ENCODE measurements around the gene LAMA3.

DNA sequence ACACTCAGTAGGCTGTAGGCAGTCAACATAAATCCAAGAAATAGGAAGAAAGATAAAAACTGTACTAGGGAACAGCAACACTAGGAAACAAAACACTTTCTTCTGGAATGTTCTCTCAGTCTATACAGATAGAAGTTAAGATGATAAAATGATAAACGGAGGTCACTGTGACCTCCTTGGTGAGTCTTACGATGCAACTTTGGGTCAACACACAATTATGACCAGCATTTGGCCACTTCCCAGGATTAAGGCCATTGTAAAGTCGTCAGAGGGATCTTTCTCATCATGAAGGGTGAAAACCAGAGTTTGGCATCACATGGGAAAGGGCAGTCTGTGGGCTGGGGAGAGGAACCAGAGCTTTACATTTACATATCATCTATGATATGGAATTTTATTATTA is 33.4 kb downstream of the LAMA3 start:
- no peak for TF ChIP-seq POLR2A (IDR thresholded peaks at IDR 0.05)
- TF ChIP-seq, protein P1, sequence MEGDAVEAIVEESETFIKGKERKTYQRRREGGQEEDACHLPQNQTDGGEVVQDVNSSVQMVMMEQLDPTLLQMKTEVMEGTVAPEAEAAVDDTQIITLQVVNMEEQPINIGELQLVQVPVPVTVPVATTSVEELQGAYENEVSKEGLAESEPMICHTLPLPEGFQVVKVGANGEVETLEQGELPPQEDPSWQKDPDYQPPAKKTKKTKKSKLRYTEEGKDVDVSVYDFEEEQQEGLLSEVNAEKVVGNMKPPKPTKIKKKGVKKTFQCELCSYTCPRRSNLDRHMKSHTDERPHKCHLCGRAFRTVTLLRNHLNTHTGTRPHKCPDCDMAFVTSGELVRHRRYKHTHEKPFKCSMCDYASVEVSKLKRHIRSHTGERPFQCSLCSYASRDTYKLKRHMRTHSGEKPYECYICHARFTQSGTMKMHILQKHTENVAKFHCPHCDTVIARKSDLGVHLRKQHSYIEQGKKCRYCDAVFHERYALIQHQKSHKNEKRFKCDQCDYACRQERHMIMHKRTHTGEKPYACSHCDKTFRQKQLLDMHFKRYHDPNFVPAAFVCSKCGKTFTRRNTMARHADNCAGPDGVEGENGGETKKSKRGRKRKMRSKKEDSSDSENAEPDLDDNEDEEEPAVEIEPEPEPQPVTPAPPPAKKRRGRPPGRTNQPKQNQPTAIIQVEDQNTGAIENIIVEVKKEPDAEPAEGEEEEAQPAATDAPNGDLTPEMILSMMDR (IDR thresholded peaks at IDR 0.05) = no peak
